SJCRH30 (cell line): ENCODE measurements around the gene ABCA2. TPM values are rescaled to one million over a fixed set of nuclear protein-coding genes. Genes with fewer than 3 reads are reported as not detected.

ENCODE experiments used
- DNase-seq, 2 experiments: peaks; one replicate each; pipeline ENCODE4 v3.0.0-alpha.2; 2015 to 2020
- H3K27ac ChIP-seq: fragments of 250-450 bp; sonication (Bioruptor Pico); 2 replicates; pipeline ENCODE4 v1.5.1; 2020; ENCODE audit warnings: mild to moderate bottlenecking, moderate library complexity
- H3K27me3 ChIP-seq: fragments of 250-450 bp; sonication (Bioruptor Pico); 2 replicates; pipeline ENCODE4 v1.5.1; 2020; ENCODE audit warnings: mild to moderate bottlenecking, moderate library complexity
- H3K36me3 ChIP-seq: fragments of 250-450 bp; sonication (Bioruptor Pico); 2 replicates; pipeline ENCODE4 v1.5.1; 2020; ENCODE audit warnings: mild to moderate bottlenecking, moderate library complexity
- H3K4me1 ChIP-seq: fragments of 250-450 bp; sonication (Bioruptor Pico); 2 replicates; pipeline ENCODE4 v1.5.1; 2020; ENCODE audit warnings: mild to moderate bottlenecking, moderate library complexity
- H3K4me3 ChIP-seq: fragments of 250-450 bp; sonication (Bioruptor Pico); 2 replicates; pipeline ENCODE4 v1.5.1; 2020; ENCODE audit warnings: mild to moderate bottlenecking, moderate library complexity
- H3K9me3 ChIP-seq: fragments of 250-450 bp; sonication (Bioruptor Pico); replicated peaks from 2 replicates; pipeline ENCODE4 v1.5.1; 2020; ENCODE audit warnings: mild to moderate bottlenecking, moderate library complexity
- total RNA-seq: library from RNA; depleted of rRNA; stranded (reverse); fragments of >200 nt; shearing (Covaris generic); gene quantifications from 2 replicates; pipeline ENCODE4 v1.2.3, GENCODE V29; 2014

Gene ABCA2
- total RNA-seq, 1 experiment from 2014 or later = 4.0 TPM

DNA sequence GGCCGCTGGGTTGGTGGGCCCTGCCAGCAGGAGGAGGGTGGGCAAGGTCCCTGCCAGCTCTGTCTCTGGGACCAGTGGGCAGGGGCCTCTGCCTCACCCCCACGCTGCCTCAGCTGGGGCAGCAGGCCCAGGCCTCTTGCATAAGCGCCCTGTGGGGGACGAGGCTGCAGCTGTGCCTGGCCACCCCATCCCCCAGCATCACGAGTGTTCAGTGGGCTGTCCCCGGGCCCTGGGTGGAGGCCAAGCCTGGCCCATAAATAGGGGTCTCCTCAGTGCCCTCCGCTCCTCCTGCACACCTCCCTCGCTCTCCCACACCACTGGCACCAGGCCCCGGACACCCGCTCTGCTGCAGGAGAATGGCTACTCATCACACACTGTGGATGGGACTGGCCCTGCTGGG is 50.8 kb downstream of the ABCA2 start, which contains the start of gene PTGDS:
TSS of gene PTGDS (plus strand) at position 282 of the 400 bp plus-strand sequence. CDS start at position 357, 75 bp downstream.
- H3K9me3 ChIP-seq = no peaks in the 10 kb centered on the region
- H3K27ac ChIP-seq = no peak within 1 kb of the TSS
- no peaks in the 10 kb centered on the region for H3K36me3 ChIP-seq
- DNase-seq = no peak
- H3K4me1 ChIP-seq = peaks cover 19% of the 10 kb centered on the region
- H3K4me3 ChIP-seq = no peak within 1 kb of the TSS
- H3K27me3 ChIP-seq = peaks cover 16% of the 10 kb centered on the region

DNA sequence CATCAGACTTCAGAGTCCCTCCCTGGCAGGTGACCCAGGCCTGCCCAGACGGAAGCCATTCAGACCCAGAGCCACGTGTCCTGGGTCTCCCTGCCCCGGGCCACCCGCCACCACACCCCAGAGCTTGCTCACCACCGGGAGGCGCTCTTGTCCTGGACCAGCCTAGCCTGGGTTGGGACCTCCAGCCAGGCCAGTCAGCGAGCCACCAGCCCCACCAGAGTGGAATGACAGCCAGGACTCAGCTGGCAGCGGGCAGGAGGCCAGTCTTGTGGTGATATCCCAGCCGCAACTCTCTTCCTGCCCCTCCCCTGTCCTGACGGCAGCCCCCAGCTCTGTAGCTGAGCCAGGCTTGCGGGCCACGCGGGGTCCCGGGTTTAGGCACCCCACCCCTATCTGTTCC is 52.4 kb downstream of the ABCA2 start:
- peaks cover 7% of the 10 kb centered on the region for H3K4me1 ChIP-seq
- peak; percentile 63 to 68 for DNase-seq
- no peaks in the 10 kb centered on the region for H3K36me3 ChIP-seq
- no peak overlapping the region for H3K4me3 ChIP-seq
- H3K9me3 ChIP-seq = no peaks in the 10 kb centered on the region
- no peak overlapping the region for H3K27ac ChIP-seq
- H3K27me3 ChIP-seq = peaks cover 30% of the 10 kb centered on the region

DNA sequence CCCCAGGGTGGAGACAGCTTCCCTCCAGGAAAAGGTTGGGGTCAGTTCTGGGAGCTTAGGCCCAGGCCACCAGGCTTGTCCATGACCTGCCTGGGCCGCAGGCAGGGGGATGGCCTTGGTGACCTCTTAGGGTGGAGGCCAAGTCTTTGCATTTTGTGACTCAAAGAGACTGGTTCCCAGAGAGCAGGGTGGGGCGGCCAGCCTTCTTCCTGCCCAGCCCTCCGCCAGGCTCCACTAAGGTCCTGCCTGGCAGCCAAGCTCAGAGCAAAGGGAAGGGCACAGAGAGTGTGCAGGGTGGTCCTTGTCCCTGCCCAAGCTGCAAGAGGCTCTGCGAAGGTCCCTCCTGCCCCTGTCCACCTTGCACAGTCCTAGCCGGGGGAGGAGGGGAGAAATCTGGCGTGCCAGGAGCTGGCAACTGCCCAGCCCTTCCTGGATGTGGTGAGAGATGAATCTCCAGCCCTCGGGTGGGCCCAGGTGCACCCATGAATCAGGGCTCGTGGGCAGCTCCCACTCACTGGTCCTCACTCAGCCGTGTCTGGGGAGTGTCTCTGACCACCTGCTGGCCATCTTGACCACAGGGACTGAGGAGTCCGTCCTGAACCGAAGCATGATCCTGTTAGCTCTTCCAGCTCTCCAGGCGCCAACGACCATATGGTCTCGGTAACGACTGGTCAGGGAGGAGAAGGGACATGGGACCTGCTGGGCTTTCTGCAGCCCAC is 53.1 kb downstream of the ABCA2 start:
- DNase-seq = no peak
- H3K4me3 ChIP-seq = no peak overlapping the region
- H3K9me3 ChIP-seq = no peaks in the 10 kb centered on the region
- H3K36me3 ChIP-seq = no peaks in the 10 kb centered on the region
- peaks cover 7% of the 10 kb centered on the region for H3K4me1 ChIP-seq
- H3K27ac ChIP-seq = no peak overlapping the region
- peaks cover 35% of the 10 kb centered on the region for H3K27me3 ChIP-seq

DNA sequence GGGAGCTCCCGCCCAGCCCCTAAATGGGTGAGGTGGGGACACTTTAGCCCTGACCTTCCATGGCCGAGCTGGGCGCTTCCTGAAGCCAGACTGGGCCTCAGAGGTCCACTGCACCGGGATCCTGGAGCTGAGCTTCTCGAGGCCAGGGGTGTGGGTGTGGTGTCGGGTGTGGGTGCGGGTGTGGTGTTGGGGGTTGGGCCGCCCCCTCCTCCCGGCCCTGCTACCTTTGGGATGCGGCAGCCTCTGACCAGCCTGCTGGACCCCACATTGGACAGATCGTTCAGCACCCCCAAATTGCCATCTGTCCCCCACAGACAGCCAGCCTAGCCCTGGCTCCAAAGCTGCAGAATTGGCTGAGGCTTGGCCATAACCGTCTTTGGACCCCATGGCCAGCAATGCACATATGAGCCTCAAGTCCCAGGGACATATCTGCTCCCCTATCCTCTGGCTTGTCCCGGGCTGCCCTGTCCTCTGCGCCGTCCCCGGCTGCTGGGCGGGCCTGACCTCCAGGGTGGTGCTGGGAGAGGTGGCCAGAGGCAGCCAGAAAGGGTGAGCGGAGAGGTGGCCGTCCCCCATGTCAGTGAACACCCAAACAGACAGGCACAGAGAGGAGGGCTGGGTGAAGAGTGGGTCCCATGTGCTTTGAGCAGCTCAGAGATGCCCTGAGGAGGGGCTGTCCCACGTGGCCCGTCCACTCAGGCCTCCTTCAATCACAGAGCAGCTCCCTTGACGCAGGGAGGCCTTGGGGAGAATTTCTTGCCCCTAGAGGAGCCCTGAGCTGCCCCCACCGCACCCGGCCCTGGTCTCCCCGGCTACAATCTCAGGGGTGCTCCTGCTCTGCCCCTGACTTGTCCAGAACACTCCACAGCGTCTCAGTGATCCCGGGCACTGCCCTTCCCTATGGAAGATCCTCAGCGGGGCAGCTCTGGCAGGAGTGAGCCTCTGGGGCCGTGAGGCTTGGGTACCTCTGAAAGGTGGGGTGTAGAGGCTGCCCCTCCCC is 54.1 kb downstream of the ABCA2 start:
- no peak for DNase-seq
- Histone ChIP-seq H3K4me3 (no peak overlapping the region), H3K9me3 (no peaks in the 10 kb centered on the region), H3K4me1 (peaks cover 7% of the 10 kb centered on the region), H3K36me3 (no peaks in the 10 kb centered on the region), H3K27me3 (peaks cover 42% of the 10 kb centered on the region), H3K27ac (no peak overlapping the region)

DNA sequence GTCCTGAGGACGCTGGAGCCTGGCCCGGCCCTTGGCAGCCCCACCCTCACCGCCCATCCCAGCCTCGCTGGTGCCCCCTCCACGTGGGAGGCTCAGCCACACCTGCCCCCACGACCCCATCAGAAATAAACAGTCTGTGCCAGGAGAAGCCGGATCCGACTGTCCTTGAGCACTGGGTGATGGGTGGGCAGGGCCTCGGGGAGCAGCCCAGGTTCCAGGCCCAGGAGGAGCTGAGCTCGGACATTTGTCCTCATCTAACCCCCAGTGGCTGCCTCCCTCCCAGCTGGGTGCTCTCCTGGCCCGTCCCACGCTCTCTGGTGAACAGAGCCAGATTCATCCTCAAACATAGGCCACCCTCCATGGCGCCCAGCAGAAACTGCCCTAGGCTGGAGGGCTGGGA is 55.3 kb downstream of the ABCA2 start:
- H3K4me3 ChIP-seq = no peak overlapping the region
- H3K4me1 ChIP-seq = peaks cover 7% of the 10 kb centered on the region
- H3K9me3 ChIP-seq = no peaks in the 10 kb centered on the region
- H3K27me3 ChIP-seq = peaks cover 52% of the 10 kb centered on the region
- H3K27ac ChIP-seq = no peak overlapping the region
- H3K36me3 ChIP-seq = no peaks in the 10 kb centered on the region
- DNase-seq = no peak

DNA sequence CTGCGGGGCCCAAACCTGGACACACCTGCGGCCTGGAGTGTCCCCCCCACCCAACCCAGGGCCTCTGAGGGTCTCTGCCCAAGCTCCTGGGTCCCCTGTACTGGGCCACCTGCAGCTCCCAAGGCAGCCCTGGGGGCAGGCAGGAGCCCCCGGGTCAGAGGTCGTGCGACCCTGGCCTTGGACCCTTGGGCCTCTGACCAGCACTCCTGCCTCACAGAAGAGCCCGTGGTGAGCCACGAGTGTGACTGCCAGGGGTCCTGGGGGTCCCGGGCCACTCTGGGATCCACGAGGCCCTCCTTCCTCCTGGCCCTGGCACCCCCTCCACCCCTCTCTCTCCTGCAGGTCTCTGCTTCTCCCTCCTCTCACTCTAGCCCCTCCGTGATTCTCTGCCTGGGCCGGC is 55.7 kb downstream of the ABCA2 start:
- Histone ChIP-seq H3K36me3 (no peaks in the 10 kb centered on the region), H3K4me1 (peaks cover 7% of the 10 kb centered on the region), H3K27ac (no peak overlapping the region)

DNA sequence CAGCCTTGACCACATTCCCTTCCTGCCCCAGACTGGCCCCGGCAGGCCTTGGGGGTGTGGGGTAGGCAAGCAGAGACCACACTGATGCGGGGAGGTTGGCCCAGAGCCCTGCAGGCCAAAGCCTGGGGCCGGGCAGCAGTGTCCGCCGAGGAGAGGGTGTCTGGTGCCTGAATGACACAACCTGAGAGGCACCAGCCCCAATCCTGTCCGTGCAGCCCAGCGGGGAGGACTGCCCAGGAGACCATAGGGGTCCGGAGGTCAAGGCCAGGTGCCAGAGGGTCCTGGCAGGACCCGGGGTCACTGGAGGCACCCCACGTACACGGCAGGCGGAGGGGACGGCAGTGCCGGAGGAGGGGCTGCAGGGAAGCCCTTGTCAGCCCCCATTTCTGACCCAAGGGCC is 56.3 kb downstream of the ABCA2 start:
- Histone ChIP-seq H3K27ac (no peak overlapping the region), H3K27me3 (peaks cover 58% of the 10 kb centered on the region), H3K9me3 (no peaks in the 10 kb centered on the region), H3K4me3 (no peak overlapping the region), H3K4me1 (peaks cover 7% of the 10 kb centered on the region), H3K36me3 (no peaks in the 10 kb centered on the region)
- no peak for DNase-seq

More for the DNA sequence above, 55.7 kb downstream of the ABCA2 start:
- H3K27me3 ChIP-seq = peaks cover 53% of the 10 kb centered on the region
- DNase-seq = no peak
- H3K9me3 ChIP-seq = no peaks in the 10 kb centered on the region
- no peak overlapping the region for H3K4me3 ChIP-seq

DNA sequence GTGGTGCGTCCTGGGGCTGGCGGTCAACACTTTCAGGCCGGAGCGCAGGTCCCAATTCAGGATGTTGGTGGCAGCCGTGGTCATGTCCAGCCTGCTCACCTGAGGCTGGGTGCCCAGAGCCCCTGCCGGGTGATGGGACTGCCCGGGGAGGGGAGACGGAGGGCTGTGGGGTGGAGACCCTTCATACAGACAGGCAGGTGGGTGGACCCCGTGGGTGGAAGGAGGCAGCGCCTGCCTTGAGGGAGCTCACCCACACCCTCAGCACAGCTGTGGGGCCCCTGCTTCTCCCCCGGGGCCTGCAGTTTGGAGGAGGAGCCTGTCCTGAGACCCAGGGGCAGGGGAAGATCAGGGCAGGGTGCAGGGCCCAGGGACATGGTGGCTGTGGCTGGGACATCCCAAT is 57.7 kb downstream of the ABCA2 start:
- Histone ChIP-seq H3K4me1 (no peaks in the 10 kb centered on the region), H3K9me3 (no peaks in the 10 kb centered on the region), H3K36me3 (no peaks in the 10 kb centered on the region), H3K27ac (no peak overlapping the region), H3K4me3 (no peak overlapping the region), H3K27me3 (peaks cover 60% of the 10 kb centered on the region)
- no peak for DNase-seq

DNA sequence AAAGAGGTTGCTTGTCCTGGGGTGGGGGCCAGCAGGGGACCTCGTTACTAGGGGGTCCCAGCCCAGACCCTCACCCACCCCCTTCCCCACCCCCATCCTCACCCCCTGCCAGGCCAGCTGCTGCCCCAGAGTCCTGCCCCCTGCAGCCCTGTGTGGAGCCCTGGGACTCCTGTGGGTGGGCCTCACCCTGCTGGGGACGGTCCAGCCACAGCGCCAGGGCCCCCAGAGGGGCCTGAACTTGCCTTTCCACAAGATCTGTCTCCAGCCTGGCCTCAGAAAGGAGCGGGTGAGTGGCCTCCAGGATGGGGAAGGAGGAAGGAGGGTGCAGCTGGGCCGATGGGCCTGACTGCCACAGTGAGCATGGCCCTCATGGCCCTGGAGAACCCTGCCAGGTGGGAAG is 58.3 kb downstream of the ABCA2 start:
- no peaks in the 10 kb centered on the region for H3K4me1 ChIP-seq
- peaks cover 61% of the 10 kb centered on the region for H3K27me3 ChIP-seq
- no peak for DNase-seq
- no peaks in the 10 kb centered on the region for H3K36me3 ChIP-seq
- H3K27ac ChIP-seq = no peak overlapping the region
- no peak overlapping the region for H3K4me3 ChIP-seq
- no peaks in the 10 kb centered on the region for H3K9me3 ChIP-seq

DNA sequence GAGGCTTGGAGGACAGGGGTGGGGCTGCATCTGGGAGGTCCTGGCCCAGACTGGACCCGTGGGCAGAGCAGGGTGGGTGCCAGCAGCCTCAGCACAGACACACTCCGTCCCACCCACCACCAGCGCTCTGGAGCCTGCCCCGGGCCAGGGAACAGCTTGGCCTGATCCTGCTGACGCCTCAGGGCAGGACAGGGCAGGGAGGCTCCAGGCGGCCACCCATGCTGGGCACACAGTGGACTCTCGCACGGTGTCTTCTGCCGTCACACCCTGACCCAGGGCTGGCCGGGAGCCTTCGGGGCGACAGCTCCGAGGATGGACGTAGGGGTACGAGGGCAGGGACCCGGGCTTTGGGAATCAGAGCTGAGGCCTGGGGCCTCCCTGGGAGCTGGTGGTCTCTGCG is 58.9 kb downstream of the ABCA2 start:
- peaks cover 67% of the 10 kb centered on the region for H3K27me3 ChIP-seq
- no peaks in the 10 kb centered on the region for H3K4me1 ChIP-seq
- no peaks in the 10 kb centered on the region for H3K9me3 ChIP-seq
- no peak for DNase-seq
- H3K36me3 ChIP-seq = no peaks in the 10 kb centered on the region
- H3K27ac ChIP-seq = no peak overlapping the region
- no peak overlapping the region for H3K4me3 ChIP-seq

DNA sequence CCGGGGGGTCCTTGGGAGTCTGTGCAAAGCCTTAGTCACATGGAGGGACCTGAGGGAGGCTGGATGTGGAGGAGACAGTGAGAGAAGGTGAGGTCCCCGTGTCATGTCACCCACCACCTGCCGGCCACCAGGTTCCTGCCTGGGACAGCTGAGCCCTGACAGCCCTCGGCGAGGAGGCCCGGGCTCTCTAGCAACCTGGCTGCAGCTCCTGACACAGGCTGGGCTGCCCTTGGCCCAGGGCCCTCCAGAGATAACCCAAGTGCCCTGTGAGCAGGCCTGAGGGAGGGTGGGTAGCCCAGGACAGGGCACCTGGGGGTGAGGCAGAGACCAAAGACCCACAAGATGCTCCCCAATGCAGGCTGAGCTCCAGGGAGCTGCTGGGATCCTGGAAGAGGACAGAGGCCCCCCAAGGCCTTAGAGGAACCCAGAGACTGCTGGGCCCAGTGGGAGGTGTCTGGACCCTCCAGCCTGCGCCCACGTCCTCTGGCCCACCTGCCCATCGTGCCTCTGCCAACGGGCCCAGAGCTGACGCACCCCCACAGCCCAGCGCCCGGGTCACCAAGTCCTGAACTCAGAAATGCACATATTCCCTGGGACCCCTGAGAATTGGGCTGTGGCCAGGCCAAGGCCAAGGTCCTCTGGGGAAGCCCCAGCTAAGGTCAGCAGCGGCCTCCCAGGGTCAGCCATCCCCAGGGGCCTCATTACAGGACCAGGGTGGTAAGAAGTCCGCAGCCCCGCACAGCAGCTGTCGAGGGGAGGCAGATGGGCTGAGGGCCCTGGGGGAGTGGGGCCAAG is 59.5 kb downstream of the ABCA2 start:
- H3K4me3 ChIP-seq = no peak overlapping the region
- H3K27me3 ChIP-seq = peaks cover 72% of the 10 kb centered on the region
- H3K36me3 ChIP-seq = no peaks in the 10 kb centered on the region
- H3K27ac ChIP-seq = no peak overlapping the region
- H3K9me3 ChIP-seq = no peaks in the 10 kb centered on the region
- no peak for DNase-seq
- no peaks in the 10 kb centered on the region for H3K4me1 ChIP-seq

DNA sequence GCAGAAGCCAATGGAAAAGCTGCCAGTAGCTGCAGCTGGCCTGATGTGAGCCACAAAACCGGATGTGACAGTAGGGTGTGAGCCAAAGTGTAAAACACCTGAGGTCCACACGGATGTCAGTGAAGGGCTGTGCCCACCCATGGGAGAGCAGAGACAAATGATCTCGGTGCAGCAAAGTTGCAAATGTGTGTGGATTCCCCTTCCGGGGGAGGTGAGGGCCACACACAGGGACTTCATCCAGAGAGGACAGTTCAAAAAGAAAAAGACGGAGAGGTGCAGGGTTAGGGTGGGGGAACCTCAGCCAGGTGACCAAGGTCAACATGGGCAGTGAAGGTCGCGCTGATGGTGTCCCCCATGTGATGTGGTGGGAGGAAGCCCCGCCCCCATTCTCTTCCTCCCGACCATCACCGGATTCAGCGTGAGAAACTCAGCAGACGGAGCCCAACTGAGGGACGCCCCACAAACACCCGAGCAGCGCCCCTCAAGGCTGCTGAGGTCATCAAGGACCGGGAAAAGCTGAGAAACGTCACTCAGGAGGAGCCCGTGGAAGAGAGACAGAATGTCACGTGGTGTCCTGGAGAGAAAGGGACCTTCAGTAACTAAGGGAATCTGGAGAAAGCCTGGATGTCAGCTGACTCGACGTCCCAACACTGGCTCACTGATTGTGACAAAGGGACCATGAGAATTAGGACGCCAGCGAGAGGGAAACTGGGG is 62.1 kb downstream of the ABCA2 start:
- H3K4me1 ChIP-seq = peaks cover 3% of the 10 kb centered on the region; the same call in 1 of the 2 replicates
- no peak overlapping the region for H3K4me3 ChIP-seq
- DNase-seq = no peak
- H3K27ac ChIP-seq = no peak overlapping the region
- peaks cover 65% of the 10 kb centered on the region for H3K27me3 ChIP-seq
- H3K36me3 ChIP-seq = no peaks in the 10 kb centered on the region
- no peaks in the 10 kb centered on the region for H3K9me3 ChIP-seq

DNA sequence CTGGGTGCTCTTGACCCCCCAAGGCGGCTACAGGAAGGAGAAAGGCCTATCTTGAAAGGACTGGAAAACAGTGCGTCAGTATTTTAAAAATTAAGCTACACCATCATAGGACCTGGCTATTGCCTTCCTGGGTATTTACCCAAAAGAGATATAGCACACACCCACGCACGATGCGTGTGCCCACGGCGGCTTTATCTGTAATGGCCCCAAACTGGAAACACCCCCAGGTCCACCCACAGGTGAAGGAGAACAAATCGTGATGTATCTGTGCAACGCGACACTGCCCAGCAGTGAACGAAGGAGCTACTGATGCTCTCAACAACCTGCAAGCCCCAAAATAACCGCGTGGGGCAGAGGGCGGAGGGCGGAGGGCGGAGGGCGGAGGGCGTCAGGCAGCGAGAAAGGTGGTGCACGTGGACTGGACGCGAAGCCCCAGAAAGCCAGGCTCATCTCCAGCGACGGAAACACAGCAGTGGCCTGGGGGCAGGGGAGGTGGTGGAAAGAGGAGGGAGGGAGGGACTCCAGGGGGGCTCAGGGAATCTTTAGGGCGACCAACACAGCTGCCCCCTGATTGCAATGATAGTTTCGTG is 63.1 kb downstream of the ABCA2 start:
- H3K27me3 ChIP-seq = peaks cover 63% of the 10 kb centered on the region
- DNase-seq = no peak
- no peaks in the 10 kb centered on the region for H3K36me3 ChIP-seq
- peaks cover 3% of the 10 kb centered on the region; the same call in 1 of the 2 replicates for H3K4me1 ChIP-seq
- H3K27ac ChIP-seq = no peak overlapping the region
- H3K4me3 ChIP-seq = no peak overlapping the region
- H3K9me3 ChIP-seq = no peaks in the 10 kb centered on the region
